COLO668 (cell line): Measurements from ENCODE around the gene NENF.

Experiments
- DNase-seq: peaks from one replicate; lab custom pipeline; 2025; ENCODE audit not compliant: unreplicated experiment; lab: John Stamatoyannopoulos, UW

NENF gene

GRCh38 chr1:212430955-212431394, 1.7 kb upstream of the NENF start:
- no peak for DNase-seq

DNA sequence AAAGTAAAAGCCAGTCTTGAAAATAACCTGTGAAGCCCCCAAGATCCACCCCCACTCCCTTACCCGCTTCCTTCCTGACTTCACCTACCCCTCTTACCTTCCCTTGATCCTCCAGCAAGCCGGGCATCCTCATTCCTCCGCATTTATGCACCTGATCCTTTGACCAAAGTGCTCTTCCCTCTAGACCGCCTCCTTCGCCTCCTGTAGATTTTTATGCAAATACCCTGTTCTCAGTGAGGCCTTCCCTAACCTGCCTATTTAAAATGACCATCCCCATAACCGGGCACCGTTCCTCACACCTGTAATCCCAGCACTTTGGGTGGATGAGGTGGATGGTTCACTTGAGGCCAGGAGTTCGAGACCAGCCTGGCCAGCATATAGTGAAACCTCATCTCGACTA, 1.1 kb upstream of the NENF start:
- no peak for DNase-seq

DNA sequence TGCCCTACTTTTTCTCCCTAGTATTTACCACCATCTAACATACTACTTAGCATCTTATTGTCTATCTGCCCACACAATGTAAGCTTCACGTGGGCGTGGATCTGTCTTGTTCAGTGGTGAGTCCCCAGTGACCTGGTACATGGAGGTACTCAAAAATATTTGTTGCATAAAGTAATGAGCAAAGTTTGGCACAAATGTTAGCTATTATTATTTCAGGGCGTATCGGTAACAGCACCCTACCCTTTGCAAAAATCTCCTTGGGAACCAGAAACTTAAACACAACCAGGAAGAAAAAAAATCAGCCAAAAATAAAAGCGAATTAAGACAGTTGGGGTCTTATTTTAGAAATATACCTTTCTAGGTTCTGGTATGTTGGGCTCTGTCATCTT, 454 bp upstream of the NENF start:
- no peak for DNase-seq

GRCh38 chr1:212433577-212434462, 1.1 kb downstream of the NENF start:
- DNase-seq, result no peak

GRCh38 chr1:212434992-212435391, 2.3 kb downstream of the NENF start:
- no peak for DNase-seq

DNA sequence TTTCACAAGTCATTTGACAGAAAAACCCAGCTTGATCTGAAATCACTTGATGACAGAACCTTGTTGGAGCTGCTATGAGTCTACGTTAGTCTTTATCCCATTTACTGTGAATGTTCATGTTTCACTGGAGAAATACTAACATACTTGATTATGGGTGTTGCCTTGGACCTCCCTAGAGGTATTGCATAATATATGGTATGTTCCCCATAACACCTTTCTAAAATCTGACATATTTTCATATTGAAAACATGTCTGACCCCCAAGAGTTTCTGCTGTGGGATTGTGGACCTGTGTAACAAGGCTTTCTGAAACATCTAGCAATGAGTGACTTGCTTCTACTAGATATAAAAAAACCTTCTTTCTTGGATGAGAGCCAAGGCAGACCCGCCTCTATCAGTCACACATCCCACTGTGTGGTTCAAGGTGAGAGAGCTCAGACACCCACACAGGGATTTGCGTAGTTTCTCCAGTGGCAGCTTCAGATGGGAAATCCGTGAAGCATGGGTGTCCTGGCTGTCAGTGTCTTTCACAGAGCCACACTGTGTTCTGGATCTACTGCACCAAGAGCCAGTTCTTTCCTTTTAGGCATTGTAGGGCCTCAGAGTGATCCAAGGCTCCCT, 4.6 kb downstream of the NENF start:
- no peak for DNase-seq

- no peak for DNase-seq
Observed at GRCh38 chr1:212438831-212439237, 6.1 kb downstream of the NENF start.

DNA sequence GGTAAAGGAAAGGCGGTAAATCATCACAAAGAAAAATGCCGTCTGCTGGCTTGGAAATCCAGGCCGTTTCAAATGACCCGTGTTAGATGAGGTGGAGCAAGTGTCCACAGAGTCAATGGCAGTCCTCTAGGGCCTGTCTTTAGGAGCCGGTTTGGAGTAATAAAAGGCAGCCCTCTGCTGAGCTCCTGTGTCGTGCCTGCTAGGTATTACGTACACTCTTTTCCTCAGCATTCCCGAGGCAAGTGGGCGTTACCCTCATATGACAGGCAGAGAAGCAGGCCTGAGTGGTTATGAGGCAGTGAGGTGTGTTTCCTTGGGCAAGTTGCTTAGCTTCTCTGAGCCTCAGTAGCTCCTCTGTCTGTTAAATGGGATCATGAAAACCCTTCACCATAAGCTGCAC, 7.7 kb downstream of the NENF start:
- DNase-seq, result no peak

DNA sequence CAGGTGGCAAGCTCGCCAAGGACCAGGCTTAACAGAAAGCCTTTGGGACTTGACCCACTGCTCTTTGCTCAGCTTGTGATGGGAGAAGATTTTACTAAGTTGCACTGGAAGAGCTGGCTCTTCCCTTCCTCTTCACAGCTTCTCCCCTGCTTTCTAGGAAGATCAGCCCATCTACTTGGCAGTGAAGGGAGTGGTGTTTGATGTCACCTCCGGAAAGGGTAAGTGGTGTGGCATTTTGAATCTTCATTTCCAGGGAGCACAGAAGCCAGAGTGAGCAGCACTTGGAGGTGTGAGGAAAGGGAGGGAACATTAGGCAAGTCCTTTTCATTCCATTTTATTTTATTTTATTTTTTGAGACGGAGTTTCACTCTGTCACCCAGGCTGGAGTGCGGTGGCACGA, 9.7 kb downstream of the NENF start:
- DNase-seq, result no peak

DNA sequence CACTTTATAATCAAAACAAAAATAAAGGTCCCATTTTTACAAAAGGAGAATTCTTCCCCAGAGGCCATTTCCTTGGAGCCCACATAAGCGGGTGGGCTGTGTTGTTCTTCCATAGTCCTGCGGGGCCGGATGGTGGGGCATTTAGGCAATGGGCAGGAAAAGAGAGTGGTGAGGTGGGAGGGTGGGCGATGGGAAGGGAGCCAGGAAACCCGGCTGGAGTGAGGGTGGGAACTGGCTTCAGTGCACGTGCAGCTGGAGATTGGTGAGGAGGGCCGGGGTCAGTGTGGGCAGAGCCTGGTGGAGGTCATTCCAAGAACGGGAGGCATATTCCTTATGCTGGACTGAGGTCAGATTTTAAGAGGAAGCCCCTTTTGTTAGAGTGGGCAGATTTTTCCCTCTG, 13.6 kb downstream of the NENF start:
- no peak for DNase-seq

- DNase-seq, result no peak
Observed at GRCh38 chr1:212447478-212447877, 14.8 kb downstream of the NENF start.

- peak; percentile 52 for DNase-seq
Observed at GRCh38 chr1:212450331-212450881, 17.7 kb downstream of the NENF start.

GRCh38 chr1:212451416-212452322, 18.9 kb downstream of the NENF start:
- no peak for DNase-seq

DNA sequence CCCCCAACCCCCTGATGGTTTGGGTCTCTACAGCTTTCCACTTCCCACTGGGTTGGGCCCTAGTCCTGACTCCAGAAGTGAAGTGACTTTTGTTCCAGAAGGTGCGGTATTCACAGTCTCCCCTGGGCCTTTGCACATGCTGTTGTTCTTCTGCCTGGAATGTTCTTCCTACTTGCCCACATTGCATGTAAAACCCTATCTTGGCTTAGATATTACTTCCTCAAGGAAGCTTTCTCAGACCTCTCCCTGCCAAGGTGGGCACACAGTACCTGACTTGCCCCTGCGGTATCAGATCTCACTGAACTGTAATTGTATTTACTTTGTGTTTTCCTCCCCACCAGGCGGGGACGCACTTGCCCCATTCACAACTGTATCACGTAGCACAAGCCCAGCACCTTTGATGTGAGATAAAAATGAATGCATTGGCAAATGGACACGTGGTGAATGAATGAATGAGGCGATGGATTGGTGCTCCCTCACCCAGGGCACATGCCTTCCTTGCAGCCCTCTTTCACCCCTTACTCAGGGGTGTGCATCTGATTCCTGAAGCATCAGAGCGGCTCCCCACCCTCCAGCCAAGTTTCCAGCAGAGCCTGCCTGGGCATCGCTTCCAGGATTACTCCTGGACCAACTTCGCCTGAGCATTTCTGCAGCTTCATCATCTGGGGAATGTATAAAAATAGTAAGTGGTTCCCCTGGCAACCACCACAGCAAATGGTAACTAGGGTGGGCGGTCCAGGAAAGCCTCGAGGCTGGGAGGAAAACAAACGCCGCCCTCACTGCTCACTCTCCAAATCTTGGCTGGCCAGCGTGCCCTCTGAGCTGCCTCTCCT, 19.8 kb downstream of the NENF start:
- DNase-seq, result no peak

GRCh38 chr1:212453156-212453857, 20.6 kb downstream of the NENF start:
- DNase-seq, result no peak

DNA sequence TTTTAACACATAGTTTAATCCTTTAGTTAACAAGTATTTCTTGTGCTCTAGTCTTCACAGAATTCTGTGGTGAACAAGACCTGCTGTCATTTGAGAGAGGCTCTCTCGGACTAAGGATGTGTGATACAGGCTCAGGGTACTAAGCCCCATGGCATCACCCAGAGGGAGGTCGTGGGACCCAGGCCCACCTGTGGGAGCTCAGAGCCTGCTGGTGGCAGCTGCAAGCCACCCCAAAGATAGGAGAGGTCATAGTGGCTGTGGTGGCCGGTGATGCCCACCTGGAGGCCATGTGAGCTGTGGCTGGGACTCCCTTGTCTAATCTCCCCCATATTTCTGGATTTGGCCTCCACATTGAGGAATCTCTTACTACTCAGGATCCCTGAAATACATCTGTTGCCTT, 22.0 kb downstream of the NENF start:
- no peak for DNase-seq

GRCh38 chr1:212455401-212455800, 22.7 kb downstream of the NENF start:
- DNase-seq, result no peak

DNA sequence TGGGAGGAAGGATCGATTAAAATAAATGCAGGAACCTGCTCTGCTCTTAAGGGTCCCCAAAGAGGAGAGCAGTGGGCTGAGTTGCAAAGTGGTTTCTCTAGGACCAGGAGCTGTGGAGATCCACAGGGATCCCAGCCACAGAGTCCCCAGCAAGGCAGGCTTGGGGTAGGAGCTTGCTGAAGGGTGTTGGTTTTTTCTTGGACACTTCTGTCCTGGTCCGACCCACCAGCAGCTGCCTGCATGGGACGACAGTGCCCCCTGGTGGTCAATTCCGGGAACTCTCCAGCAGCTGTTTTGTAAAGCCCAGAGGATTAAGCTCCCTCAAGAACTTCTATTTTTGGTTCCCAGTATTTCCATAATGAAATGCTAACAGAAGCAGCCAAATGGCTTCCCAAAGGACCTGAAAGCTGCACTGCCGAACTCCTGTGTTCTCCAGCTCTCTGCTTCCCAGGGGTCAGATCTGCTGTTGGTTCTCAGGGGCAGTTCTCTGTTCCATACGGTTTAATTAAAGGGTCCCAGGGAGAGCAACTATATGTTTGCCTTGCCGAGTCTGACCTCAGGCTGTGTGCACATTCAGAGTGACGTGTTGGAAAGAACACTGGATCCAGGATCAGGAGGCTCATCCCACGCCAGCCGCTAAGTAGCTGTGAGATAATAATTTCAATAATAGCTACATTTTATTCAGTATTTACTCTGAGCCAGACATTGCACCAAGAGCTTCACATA, 23.2 kb downstream of the NENF start:
- DNase-seq, result peak; percentile 80

DNA sequence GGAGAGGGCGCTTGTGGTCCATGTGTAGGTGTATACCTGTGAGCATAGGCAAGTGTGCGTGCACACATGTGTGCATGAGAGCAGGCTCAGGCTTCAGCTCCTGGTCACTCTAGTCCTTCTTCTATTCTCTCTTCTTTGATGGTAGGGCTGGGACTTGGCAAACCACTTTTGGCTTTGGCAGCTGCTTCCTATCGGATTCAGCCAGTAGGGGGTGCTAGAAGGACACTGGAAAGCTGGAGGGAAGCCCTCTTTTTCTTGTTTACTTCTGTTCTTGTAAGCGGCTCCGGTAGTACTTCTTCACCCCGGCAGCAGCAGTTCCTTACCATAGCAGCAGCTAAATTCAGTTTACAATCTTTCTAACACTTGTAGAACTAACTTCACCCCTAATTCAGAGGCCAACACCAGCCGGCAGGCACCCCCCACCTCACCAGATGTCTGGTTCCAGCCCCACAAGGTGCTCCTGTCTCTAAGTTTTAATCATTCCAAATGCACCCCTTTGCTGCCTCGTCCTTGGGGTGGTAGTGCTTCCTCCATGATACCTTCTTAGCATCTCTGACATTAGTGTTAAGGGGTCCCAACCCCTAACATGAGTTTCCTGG, 25.1 kb downstream of the NENF start:
- DNase-seq, result peak; percentile 75
